GM12878 (cell line): ENCODE results near the gene CEND1. TPM values are rescaled to one million over a fixed set of nuclear protein-coding genes. Genes with fewer than 3 reads are reported as not detected.

Source experiments
- ATAC-seq: fragments of 200-7000 bp; cut with Tn5 transposase; 3 replicates; pipeline ENCODE4 v1.9.1; 2020; ENCODE audit warnings: mild to moderate bottlenecking, moderate library complexity
- BruUV-seq: library from RNA; stranded (reverse); fragments of 400-500 nt; replicated peaks from 2 replicates; lab custom pipeline; 2021; lab: Mats Ljungman, UMichigan
- CTCF ChIA-PET: fragments of 300-600 bp; sonication (Branson Sonifier 250); formaldehyde crosslinking; extraction: SDS; loops from one replicate; lab custom pipeline; 2021; ENCODE audit warnings: inconsistent platforms; lab: Yijun Ruan, JAX
- POLR2A ChIA-PET: fragments of 350-600 bp; formaldehyde crosslinking; extraction: SDS; loops from one replicate; lab custom pipeline; 2021; ENCODE audit warnings: inconsistent platforms; lab: Charles Lee
- RAD21 ChIA-PET: fragments of 300-600 bp; sonication (Branson Sonifier 250); formaldehyde crosslinking; loops from one replicate; lab custom pipeline; 2023; ENCODE audit warnings: antibody characterized with exemption; ENCODE audit not compliant: unreplicated experiment; lab: Charles Lee
- SMC1A ChIA-PET: fragments of 300-600 bp; sonication (Branson Sonifier 250); formaldehyde crosslinking; loops from one replicate; lab custom pipeline; 2023; ENCODE audit not compliant: unreplicated experiment, uncharacterized antibody; lab: Charles Lee
- DNase-seq: peaks from one replicate; pipeline ENCODE4 v3.0.0-alpha.2; 2011; ENCODE audit warnings: low read depth, low spot score
- FAIRE-seq: peaks from 3 replicates; lab custom pipeline; 2011; peaks lifted over from hg19 to GRCh38; lab: Jason Lieb, UNC
- H2AFZ ChIP-seq: 2 replicates; pipeline ENCODE4 v1.6.0; 2011; ENCODE audit warnings: low read depth, low read length, control low read depth; ENCODE audit not compliant: control insufficient read depth
- H3K27ac ChIP-seq: 2 replicates; pipeline ENCODE4 v1.5.1; 2011; ENCODE audit warnings: control low read depth; ENCODE audit not compliant: control insufficient read depth, insufficient read depth
- H3K27me3 ChIP-seq, 2 experiments: replicated peaks in 1 of 2; 2 replicates each; pipeline versions ENCODE4 v1.6.0 to v1.6.1; 2011; ENCODE audit warnings: low read length in 1 of 2; ENCODE audit not compliant: control insufficient read depth in 2 of 2, insufficient read depth in 2 of 2
- H3K36me3 ChIP-seq, 2 experiments: 2 replicates each; pipeline ENCODE4 v1.5.1; 2011; ENCODE audit warnings: low read length in 1 of 2; ENCODE audit not compliant: control insufficient read depth in 2 of 2, insufficient read depth in 2 of 2
- H3K4me1 ChIP-seq: 2 replicates; pipeline ENCODE4 v1.6.1; 2011; ENCODE audit warnings: mild to moderate bottlenecking, low read length, moderate library complexity, mixed read lengths; ENCODE audit not compliant: control insufficient read depth, insufficient read depth
- H3K4me2 ChIP-seq: 2 replicates; pipeline ENCODE4 v1.6.0; 2011; ENCODE audit warnings: control low read depth; ENCODE audit not compliant: control insufficient read depth, insufficient read depth
- H3K4me3 ChIP-seq: fragments of 200-600 bp; sonication (generic); 2 replicates; pipeline ENCODE4 v1.5.1; 2016
- H3K79me2 ChIP-seq: 2 replicates; pipeline ENCODE4 v1.6.0; 2011; ENCODE audit warnings: low read length; ENCODE audit not compliant: control insufficient read depth, insufficient read depth
- H3K9ac ChIP-seq: 2 replicates; pipeline ENCODE4 v1.8.0; 2011; ENCODE audit warnings: low read length, control low read depth, mixed read lengths; ENCODE audit not compliant: control insufficient read depth, insufficient read depth
- H3K9me3 ChIP-seq: replicated peaks from 3 replicates; pipeline ENCODE4 v1.5.1; 2011; ENCODE audit warnings: mild to moderate bottlenecking, low read length; ENCODE audit not compliant: control insufficient read depth, insufficient read depth
- H4K20me1 ChIP-seq: 2 replicates; pipeline ENCODE4 v1.6.0; 2011; ENCODE audit not compliant: control insufficient read depth, insufficient read depth
- CHD1 ChIP-seq: IDR thresholded peaks from 2 replicates; pipeline ENCODE4 v1.6.1; 2012; ENCODE audit warnings: low read depth, low read length, improper control_type of control experiment
- FOXK2 ChIP-seq: fragments of 450-650 bp; IDR thresholded peaks from 2 replicates; pipeline ENCODE4 v1.6.1; 2017; ENCODE audit warnings: mild to moderate bottlenecking, moderate library complexity
- IKZF2 ChIP-seq, 2 experiments: fragments of 450-650 bp; IDR thresholded peaks; 2 replicates each; pipeline ENCODE4 v1.6.1; 2017; ENCODE audit warnings: mild to moderate bottlenecking in 2 of 2, moderate library complexity in 2 of 2
- MLLT1 ChIP-seq: fragments of 450-650 bp; IDR thresholded peaks from 2 replicates; pipeline ENCODE4 v1.6.1; 2016; ENCODE audit warnings: mild to moderate bottlenecking
- MYB ChIP-seq: fragments of 150-350 bp; IDR thresholded peaks from 2 replicates; pipeline ENCODE4 v1.6.1; 2014; ENCODE audit warnings: mild to moderate bottlenecking, low read depth, low read length, borderline replicate concordance
- NFXL1 ChIP-seq: fragments of 450-650 bp; IDR thresholded peaks from 2 replicates; pipeline ENCODE4 v1.6.1; 2017; ENCODE audit warnings: antibody characterized with exemption, mild to moderate bottlenecking, borderline replicate concordance
- NFYA ChIP-seq: IDR thresholded peaks from 2 replicates; pipeline ENCODE4 v1.6.1; 2011; ENCODE audit warnings: low read depth, mild to moderate bottlenecking, low read length, improper control_type of control experiment, borderline replicate concordance
- PML ChIP-seq: IDR thresholded peaks from 2 replicates; pipeline ENCODE4 v1.6.1; 2012; ENCODE audit warnings: low read length, inconsistent platforms
- POLR2AphosphoS5 ChIP-seq: IDR thresholded peaks from 2 replicates; pipeline ENCODE4 v1.6.1; 2011; ENCODE audit warnings: mild to moderate bottlenecking, low read length, inconsistent platforms
- RAD21 ChIP-seq: IDR thresholded peaks from 2 replicates; pipeline ENCODE4 v1.6.1; 2011; ENCODE audit warnings: mild to moderate bottlenecking, low read depth, low read length, moderate library complexity; ENCODE audit not compliant: insufficient read depth
- RFX5 ChIP-seq: IDR thresholded peaks from 2 replicates; pipeline ENCODE4 v1.6.1; 2011; ENCODE audit warnings: low read depth, low read length, improper control_type of control experiment
- TARDBP ChIP-seq: IDR thresholded peaks from 2 replicates; pipeline ENCODE4 v1.6.1; 2016; ENCODE audit warnings: borderline replicate concordance
- TBL1XR1 ChIP-seq: IDR thresholded peaks from 2 replicates; pipeline ENCODE4 v1.6.1; 2012; ENCODE audit warnings: low read depth, low read length, improper control_type of control experiment
- WRNIP1 ChIP-seq: IDR thresholded peaks from 2 replicates; pipeline ENCODE4 v1.6.1; 2011; ENCODE audit warnings: low read depth, low read length, improper control_type of control experiment, borderline replicate concordance
- ZNF24 ChIP-seq: fragments of 450-650 bp; IDR thresholded peaks from 2 replicates; pipeline ENCODE4 v1.6.1; 2017; ENCODE audit warnings: antibody characterized with exemption, mild to moderate bottlenecking
- WGBS: methylation state at CpG from one replicate; pipeline ENCODE4 v1.1.6; 2016; ENCODE audit warnings: low lambda C conversion rate; ENCODE audit not compliant: insufficient replicate concordance, insufficient coverage; ENCODE audit errors: missing lambda C conversion rate; 5-methylcytosine and 5-hydroxymethylcytosine counted together
- in situ Hi-C: fragments of 300-500 bp; cut with MboI; formaldehyde crosslinking; loops from 9 replicates; pipeline ENCODE4 v1.14.3; 2018; ENCODE audit warnings: mixed read lengths
- intact Hi-C: fragments of 100-400 bp; cut with micrococcal nuclease; formaldehyde crosslinking; loops from one replicate; pipeline ENCODE4 v1.14.2; 2022; ENCODE audit not compliant: unreplicated experiment
- polyA plus RNA-seq, 11 experiments: library from polyadenylated mRNA; depleted of rRNA in 4 of 11; unstranded in 6 of 11; stranded (reverse) in 5 of 11; fragments of >200 nt; fragmentation: Nextera tagmentation in 4 of 11; fragmentation: Illumina TruSeq in 1 of 11; extraction: Ambion mirVana in 4 of 11; extraction: Trizol in 1 of 11; gene quantifications; 1 replicate in 1 of 11; 2 replicates in 10 of 11; pipeline versions ENCODE4 v1.2.1 to v1.2.3, GENCODE V29; 2011 to 2016; ENCODE audit warnings: inconsistent platforms in 2 of 11, missing spikeins in 2 of 11, low read depth in 1 of 11
- total RNA-seq, 4 experiments: library from RNA; depleted of rRNA in 3 of 4; stranded (reverse); fragments of >200 nt in 3 of 4; fragmentation: Illumina TruSeq in 1 of 4; extraction: Trizol in 1 of 4; gene quantifications; 2 replicates each; pipeline versions ENCODE4 v1.2.1 to v1.2.3, GENCODE V29; 2013 to 2021

Gene CEND1
- total and polyA plus RNA-seq, 10 of the 15 experiments (the other 5 are each of a cell fraction or from before 2014, with no cell fraction given) = 0.31 to 13.6 (median 7.2) TPM; not detected in 1

DNA sequence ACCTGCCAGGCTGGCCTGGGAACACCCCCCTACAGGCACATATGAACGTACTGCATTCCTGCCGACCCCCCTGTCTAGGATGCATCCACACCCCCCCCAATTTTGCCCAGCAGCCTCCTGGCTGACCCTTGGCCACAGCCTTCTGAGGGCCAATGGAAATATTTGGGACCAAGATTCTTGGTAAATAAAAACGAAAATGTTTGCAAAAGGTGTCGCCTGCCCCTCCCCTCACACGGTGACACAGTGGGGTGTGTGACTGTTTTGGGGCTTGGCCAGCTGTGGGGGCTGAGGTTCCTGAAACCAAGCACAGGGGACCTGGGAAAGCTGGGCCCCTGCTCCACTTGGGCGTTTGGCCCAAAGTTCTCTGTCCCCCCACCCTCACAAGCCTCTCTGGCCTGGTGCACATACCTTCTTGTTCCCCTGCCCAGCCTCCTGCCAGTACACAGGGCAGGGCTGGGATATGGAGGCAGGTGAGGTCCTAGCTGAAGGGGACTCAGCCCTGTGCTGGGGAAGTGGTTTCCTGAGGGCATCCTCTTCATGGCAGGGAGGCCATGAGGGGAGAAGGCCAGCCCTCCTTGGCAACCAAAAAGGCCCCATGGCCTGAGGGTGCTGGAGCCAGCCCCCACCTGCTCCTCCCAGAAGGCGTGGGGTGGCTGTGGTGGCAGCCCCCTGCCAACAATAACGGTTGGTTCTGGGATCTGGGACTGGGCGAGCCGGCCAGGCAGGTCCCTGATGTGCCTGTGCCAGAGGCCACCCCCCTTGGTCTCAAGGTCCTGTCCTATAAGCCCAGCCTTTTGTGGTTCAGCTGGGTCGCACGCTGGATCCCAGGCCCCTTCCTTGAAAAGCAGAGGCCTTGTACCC lies 35.7 kb upstream of the CEND1 start:
- Histone ChIP-seq H3K27ac (no peak overlapping the region), H2AFZ (no peak overlapping the region), H3K4me3 (no peak overlapping the region), H3K4me2 (no peak overlapping the region), H3K27me3 (no peaks in the 10 kb centered on the region; a peak in 1 of 4 replicates), H3K36me3 (no peaks in the 10 kb centered on the region; a peak in 2 of 4 replicates), H3K9ac (no peak overlapping the region), H4K20me1 (no peaks in the 10 kb centered on the region; the same call in 1 of the 2 replicates), H3K79me2 (peaks cover 2% of the 10 kb centered on the region), H3K9me3 (no peaks in the 10 kb centered on the region), H3K4me1 (peaks cover 30% of the 10 kb centered on the region)
- WGBS = 81% methylated on average over 12 of the region's 12 CpGs
- intact Hi-C loops (no loop called here), in situ Hi-C loops (no loop called here)
- BruUV-seq = no TSS peak
- TF ChIP-seq POLR2AphosphoS5 = peak; percentile 44; the same call in 1 of the 2 replicates
- no peak for TF ChIP-seq RFX5
- CTCF ChIA-PET = no interaction called here
- DNase-seq = no peak
- no peak for FAIRE-seq
- POLR2A ChIA-PET = interaction anchor here (0.6 to 1.4 kb wide), 3 partner anchors 9 to 47 kb away, joined by 3 to 4 read pairs (median 3); no protein-coding TSS in a partner anchor
- RAD21 ChIA-PET = interaction anchor here (0.6 kb wide), 1 partner anchor 20 kb away, joined by 3 read pairs; no protein-coding TSS in a partner anchor
- ATAC-seq = no peak
- SMC1A ChIA-PET = no interaction called here

DNA sequence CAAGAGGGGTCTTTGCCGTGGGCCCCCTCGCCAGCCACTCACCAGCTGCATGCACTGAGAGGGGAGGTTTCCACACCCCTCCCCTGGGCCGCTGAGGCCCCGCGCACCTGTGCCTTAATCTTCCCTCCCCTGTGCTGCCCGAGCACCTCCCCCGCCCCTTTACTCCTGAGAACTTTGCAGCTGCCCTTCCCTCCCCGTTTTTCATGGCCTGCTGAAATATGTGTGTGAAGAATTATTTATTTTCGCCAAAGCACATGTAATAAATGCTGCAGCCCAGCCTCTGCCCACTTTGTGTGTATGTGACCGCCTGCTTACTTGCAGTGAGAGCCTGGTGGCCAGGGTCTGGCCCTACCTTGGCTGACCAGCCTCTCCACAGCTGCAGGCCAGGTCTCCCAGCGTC lies 35.1 kb upstream of the CEND1 start:
- intact Hi-C loops = no loop called here
- BruUV-seq = no TSS peak
- FAIRE-seq (no peak), ATAC-seq (no peak), DNase-seq (no peak)
- Histone ChIP-seq H3K4me2 (no peak overlapping the region), H3K36me3 (no peaks in the 10 kb centered on the region; a peak in 2 of 4 replicates), H3K27me3 (no peaks in the 10 kb centered on the region; a peak in 1 of 4 replicates), H3K9me3 (no peaks in the 10 kb centered on the region), H2AFZ (no peak overlapping the region), H3K4me3 (no peak overlapping the region), H3K27ac (no peak overlapping the region), H4K20me1 (no peaks in the 10 kb centered on the region; the same call in 1 of the 2 replicates), H3K9ac (no peak overlapping the region), H3K4me1 (peaks cover 26% of the 10 kb centered on the region), H3K79me2 (peaks cover 5% of the 10 kb centered on the region)
- POLR2A ChIA-PET = interaction anchor here (0.6 to 1.4 kb wide), 2 partner anchors 9 to 46 kb away, joined by 3 to 4 read pairs; no protein-coding TSS in a partner anchor
- in situ Hi-C loops = loop anchor here (25.0 kb wide), 1 partner anchor 1562 kb away; the partner anchor contains the start of gene CD81
- CTCF ChIA-PET = no interaction called here
- 76% methylated on average over 9 of the region's 11 CpGs for WGBS
- RAD21 ChIA-PET = interaction anchor here (0.6 kb wide), 1 partner anchor 19 kb away, joined by 3 read pairs; no protein-coding TSS in a partner anchor
- SMC1A ChIA-PET = no interaction called here
- TF ChIP-seq MLLT1 (no peak), TBL1XR1 (no peak), ZNF24 (no peak), MYB (no peak), TARDBP (no peak), RAD21 (no peak), CHD1 (no peak), PML (no peak), FOXK2 (no peak), WRNIP1 (no peak), NFYA (no peak), IKZF2 (IDR thresholded peaks at IDR 0.05) (no peak), NFXL1 (no peak)
